GM18873 (cell line): ENCODE data around the gene TC2N.
"Not testable (repeated sequence)": the region's sequence is repeated elsewhere in the genome, so short reads cannot be mapped to it uniquely, and the experiment has no call there.

Source experiments
- ATAC-seq: cut with Tn5 transposase; IDR thresholded peaks from one replicate; pipeline ENCODE4 v1.9.1; 2021; ENCODE audit warnings: mild to moderate bottlenecking, moderate library complexity, moderate number of reproducible peaks; ENCODE audit not compliant: unreplicated experiment, low FRiP score

The TC2N gene

GRCh38 chr14:91889477-91890211 lies 22.3 kb upstream of the TC2N start:
- no peak for ATAC-seq

GRCh38 chr14:91888641-91889476 lies 21.5 kb upstream of the TC2N start:
- ATAC-seq, result no peak

GRCh38 chr14:91886961-91887360 lies 19.6 kb upstream of the TC2N start:
- ATAC-seq, result no peak

- no peak for ATAC-seq
Observed at GRCh38 chr14:91885839-91886238, 18.5 kb upstream of the TC2N start.

- ATAC-seq, result no peak
Observed at GRCh38 chr14:91885113-91885712, 17.9 kb upstream of the TC2N start.

GRCh38 chr14:91884664-91885063 lies 17.3 kb upstream of the TC2N start:
- no peak for ATAC-seq

- ATAC-seq, result no peak
Observed at GRCh38 chr14:91883753-91884152, 16.4 kb upstream of the TC2N start.

- no peak for ATAC-seq
Observed at GRCh38 chr14:91882776-91883175, 15.4 kb upstream of the TC2N start.

- no peak for ATAC-seq
Observed at GRCh38 chr14:91882369-91882768, 15.0 kb upstream of the TC2N start.

GRCh38 chr14:91879196-91879595 lies 11.9 kb upstream of the TC2N start:
- no peak for ATAC-seq

- ATAC-seq, result no peak
Observed at GRCh38 chr14:91878274-91878673, 10.9 kb upstream of the TC2N start.

- no peak for ATAC-seq
Observed at GRCh38 chr14:91877376-91877915, 10.1 kb upstream of the TC2N start.

GRCh38 chr14:91876492-91876891 lies 9.2 kb upstream of the TC2N start:
- no peak for ATAC-seq

- ATAC-seq, result no peak
Observed at GRCh38 chr14:91875525-91876286, 8.4 kb upstream of the TC2N start.

GRCh38 chr14:91873471-91874415 lies 6.4 kb upstream of the TC2N start:
- peak; percentile 60 for ATAC-seq

GRCh38 chr14:91872517-91873470 lies 5.5 kb upstream of the TC2N start:
- ATAC-seq, result peak; percentile 15

- ATAC-seq, result peak; percentile 42
Observed at GRCh38 chr14:91872011-91872501, 4.7 kb upstream of the TC2N start.

GRCh38 chr14:91871401-91871800 lies 4.1 kb upstream of the TC2N start:
- not testable (repeated sequence) for ATAC-seq
